ENCODE measurements around the gene SKP1.

SKP1 gene

DNA sequence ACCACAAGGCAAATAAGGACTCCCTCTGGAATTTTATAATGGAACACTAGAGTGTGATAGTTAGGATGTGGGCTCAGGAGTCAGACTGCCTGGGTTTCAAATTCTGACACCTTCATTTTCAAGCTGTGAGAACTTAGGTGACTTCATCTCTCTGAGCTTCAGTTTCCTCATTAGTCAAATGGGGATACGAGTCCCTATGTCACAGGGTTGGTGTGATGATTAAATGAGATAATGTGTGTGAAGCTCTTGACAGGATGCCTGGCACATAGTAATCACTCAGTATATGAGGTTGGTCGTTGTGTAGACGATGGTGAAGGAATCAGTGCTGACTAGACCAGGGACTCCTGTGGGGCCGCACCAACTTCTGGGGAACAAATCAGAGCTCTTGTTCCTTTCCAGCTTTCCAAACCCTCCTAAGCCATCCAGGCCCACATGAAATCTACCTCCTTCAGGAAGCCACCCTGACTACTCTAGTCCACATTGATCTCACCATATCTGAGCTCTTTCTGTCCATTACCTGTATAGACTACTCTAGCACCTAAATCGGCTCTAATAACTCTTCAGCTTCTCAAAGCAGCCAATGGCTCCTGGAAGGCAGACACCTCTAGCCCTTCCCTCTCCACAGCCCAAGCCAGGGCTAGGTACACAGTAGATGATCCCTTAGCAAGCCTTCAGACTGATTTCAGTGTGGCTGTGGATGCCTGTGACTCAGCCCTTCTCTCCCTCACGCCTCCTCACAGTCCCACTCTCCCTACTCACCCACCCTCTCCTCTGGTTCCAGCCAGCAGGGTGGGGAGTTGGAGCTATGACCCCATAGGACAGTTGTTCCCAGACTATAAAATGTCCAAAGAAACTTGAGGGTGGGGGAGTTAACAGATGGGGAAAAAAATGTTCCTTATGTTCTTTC lies 64.8 kb downstream of the SKP1 start:
- no peak for DNase-seq

DNA sequence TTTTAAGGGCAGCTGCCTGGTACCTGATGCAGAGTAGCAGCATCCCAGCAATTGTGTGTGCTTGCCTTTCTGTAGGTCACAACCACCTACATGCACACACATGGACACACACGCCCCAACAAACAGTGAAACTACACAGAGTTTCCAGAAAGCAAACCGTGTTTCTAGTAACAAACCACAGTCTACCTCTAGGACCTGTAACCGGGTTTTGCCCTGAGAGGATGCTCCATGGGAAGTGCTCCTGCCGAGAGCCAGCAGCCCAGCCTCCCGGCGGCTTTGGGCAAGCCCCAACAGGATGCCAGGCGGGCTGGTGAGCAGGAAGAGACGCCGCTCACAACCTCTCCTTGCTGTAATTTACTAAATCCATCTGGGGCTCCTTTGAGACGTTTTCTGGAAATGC lies 66.4 kb downstream of the SKP1 start:
- no peak for DNase-seq

DNA sequence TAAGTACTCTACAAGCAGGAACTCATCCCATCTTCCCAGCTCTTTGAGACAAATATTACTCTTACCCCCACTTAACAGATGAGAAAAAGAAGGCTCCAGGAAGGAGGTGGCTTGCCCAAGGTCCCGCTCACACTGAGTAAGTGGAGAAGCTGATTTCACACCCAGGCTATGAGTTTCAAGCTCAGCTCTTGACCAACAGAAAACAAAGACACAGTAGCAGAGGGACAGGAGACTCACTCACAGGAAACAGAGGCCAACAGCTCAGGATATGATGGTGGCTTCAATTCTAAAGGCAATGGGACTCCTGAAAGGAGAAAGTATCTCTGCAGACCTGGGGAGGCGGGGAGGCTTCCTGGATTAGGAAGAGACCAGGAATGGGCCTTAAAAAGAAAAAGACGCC lies 69.0 kb downstream of the SKP1 start:
- DNase-seq, result no peak

DNA sequence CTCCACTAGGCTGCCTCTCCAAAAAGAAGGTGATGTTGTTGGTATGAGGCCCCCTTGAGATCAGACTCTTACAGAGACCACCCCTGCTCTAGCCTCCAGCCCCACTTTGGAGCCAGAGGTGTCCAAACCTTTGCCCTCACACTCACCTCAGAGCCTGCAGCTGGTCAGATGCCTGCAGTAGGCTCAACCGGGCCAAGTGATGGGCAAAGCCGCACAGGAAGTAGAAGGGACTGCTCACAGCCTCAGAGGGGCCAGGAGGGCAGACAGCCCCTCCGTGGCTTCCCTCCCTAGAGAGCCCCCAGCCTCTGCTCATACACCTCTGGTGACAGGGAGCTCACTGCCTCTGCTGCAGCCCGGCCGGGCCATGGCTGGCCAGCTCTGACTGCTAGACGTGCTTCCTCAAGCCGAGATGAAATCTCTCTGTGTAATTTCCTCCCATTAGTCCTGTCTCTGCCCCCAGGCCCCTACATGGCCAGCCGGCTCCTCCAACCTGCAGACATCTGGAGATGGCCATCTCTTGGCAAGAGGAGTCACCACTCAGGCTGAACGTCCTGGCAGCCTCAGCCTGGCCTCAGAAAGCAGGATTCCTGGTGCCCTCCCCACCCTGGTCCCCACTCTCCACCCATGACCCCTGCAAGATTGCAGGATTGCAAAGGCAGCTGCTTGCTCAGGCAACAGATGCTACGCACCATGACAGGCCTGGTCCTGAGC lies 69.6 kb downstream of the SKP1 start:
- DNase-seq, result no peak

DNA sequence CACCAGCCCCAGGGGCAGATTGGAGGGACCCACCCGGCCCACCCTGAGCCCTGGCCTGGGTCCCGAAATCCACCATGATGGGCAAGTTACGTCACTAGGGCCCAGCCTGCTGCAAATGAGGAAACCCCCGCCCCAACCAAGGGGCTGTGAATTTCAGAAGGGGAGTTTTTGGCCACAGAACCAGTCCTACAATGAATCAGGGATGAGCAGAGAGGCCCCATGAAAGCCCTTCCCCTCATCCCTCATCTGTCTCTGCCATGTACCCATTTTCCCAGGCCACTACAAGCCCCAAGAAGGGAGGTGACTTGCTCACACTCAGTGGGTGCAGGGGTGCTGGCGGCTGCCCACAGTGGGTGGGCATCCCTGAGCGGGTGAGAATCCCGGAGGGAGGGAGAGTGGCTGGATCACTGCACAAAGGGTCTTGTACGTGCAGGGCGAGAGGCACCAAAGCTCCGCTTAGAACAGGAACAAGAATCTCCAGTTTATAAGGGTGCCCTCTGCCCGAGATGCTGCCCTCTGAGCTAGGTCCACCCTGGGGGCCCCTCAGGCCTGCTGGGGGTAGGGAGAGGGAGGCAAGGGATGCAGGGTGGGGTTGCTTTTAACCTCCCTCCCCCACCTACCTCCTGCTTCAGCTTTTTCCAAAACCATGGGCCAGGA lies 72.6 kb downstream of the SKP1 start:
- DNase-seq, result no peak

DNA sequence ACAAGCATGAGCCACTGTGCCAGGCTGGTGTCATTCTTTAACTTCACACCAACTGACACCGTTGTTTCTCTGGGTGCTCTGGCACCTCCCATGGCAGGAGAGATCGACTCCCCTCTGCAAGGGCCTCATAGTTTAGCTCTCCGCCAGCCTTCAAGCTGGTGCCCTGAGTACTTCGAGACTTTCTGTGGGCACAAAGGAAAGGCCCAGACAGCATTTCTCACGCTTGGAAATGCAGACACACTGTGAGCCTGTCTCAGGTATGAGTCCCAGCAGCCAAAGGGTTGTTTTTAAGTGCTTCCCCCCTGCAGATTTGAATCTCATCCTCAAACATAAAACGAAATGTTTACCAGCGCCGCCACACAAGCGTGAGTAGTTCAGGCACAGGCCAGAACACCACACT lies 73.4 kb downstream of the SKP1 start:
- no peak for DNase-seq

DNA sequence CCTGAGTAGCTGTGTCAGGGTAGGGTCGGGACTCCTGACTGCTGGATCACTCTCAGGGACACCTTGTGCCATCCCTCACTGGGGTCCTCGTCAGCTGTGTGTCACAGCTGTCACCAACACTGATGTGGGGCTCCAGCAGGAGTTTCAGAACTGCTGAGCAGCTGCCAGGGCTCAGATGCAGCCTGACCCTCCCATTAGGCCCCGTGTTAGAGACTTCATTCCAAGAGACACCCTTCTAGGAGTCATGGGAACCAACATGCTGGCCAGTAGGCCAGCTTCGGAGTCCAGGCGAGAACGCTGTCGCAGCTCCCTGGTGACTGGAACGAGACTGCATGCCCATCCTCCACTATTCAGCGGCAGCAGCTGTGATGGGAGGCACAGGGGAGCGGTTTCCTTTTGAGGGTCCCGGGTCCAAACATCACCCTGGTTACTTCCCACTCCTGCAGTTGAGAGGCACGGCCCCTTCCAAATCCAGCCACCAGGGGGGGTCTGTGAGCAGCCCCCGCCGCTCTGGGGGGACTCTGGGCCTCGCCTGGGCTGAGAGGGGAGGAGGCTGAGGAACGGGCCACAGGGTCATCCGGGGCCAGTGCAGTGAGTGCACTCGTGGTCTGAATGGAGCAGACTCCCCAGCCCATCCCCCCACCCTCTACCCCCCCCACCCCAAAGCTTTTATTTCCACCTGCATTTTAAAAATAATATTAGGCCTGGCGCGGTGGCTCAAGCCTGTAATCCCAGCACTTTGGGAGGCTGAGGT lies 74.9 kb downstream of the SKP1 start:
- DNase-seq, result no peak

DNA sequence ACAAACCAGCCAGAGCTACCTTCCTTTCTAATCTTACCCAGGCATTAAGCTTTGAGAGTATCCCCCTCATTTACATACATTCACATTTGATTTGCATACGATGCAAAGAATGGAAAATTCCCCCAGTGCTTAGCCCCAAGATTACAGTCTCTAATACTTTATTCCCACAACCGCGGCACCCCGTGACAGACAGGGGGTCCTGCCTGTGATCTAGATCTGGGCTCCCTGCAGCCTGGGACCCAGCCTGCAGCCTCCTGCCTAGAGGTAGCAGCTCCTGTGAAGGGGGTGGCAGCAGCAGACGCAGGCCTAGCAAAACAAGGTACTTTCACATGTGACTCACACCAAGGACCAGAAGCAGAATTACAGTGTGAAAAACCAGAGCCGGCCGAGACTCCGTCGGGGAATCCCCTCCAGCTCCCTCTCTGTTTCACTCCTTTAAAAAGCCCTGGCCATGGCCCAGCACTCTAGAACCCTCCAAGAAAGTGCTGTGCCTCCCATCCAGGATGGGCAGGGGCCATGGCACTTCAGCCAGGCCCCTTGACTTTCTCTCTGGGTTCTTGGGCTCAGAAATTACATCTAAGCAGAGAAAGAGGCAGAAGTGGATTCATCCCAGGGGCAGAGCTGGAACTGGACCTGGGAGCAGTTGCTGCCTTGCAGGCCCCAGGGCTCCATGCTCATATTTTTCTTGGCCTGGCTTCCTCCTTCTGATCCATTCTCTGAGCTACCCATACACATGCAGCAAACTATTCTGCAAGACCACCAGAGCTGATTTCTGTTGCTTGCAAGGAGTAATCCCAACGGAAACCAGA lies 76.3 kb downstream of the SKP1 start:
- DNase-seq, result no peak

DNA sequence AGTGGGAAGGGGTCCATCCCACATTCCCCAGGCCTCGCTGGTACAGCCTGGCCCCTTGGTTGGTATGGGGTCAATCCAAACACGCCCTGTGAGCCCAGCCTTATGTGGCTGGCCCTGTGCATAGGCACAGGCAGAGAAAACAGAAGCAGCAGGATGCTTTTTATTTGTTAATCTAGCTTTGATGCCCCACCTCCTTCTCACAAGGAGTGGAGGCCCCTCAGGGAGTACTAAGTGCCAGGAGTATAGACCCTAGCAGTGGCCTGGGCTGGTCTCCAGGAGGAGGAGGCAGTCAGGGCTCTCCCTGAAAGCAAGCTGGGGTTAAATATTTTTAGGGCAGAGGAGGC lies 76.8 kb downstream of the SKP1 start:
- no peak for DNase-seq

DNA sequence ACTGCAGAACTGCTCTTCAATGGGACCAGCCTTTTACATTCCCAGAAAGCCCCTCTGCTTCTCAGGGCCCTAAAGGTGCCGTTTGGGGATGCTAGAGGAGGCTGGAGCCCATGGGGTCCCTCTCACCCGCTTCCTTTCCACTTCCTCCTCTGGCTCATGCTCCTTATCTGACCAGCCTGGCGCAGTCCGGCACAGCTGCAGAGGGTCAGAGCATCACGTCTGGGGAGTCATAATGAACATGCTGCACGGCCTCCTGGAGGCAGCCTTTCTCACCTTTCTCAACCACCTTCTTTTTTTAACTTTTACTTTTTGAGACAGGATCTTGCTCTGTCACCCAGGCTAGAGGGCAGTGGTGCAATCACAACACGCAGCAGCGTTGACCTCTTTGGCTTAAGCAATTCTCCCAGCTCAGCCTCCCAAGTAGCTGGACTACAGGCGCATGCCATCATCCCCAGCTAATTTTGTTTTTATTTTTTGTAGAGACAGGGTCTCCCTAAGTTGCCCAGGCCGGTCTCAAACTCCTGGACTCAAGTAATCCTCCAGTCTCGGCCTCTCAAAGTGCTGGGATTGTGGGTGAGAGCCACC lies 77.4 kb downstream of the SKP1 start:
- no peak for DNase-seq
